Measurements from ENCODE around the gene PDIA3.

- TF ChIP-seq, protein P1, sequence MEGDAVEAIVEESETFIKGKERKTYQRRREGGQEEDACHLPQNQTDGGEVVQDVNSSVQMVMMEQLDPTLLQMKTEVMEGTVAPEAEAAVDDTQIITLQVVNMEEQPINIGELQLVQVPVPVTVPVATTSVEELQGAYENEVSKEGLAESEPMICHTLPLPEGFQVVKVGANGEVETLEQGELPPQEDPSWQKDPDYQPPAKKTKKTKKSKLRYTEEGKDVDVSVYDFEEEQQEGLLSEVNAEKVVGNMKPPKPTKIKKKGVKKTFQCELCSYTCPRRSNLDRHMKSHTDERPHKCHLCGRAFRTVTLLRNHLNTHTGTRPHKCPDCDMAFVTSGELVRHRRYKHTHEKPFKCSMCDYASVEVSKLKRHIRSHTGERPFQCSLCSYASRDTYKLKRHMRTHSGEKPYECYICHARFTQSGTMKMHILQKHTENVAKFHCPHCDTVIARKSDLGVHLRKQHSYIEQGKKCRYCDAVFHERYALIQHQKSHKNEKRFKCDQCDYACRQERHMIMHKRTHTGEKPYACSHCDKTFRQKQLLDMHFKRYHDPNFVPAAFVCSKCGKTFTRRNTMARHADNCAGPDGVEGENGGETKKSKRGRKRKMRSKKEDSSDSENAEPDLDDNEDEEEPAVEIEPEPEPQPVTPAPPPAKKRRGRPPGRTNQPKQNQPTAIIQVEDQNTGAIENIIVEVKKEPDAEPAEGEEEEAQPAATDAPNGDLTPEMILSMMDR (conservative IDR thresholded peaks at IDR 0.05; ENCODE audit: low read length): peak; percentile 76
- TF ChIP-seq EZH2phosphoT487 (IDR thresholded peaks at IDR 0.05; ENCODE audit: borderline replicate concordance, low read depth, low read length): no peak
Observed at GRCh38 chr15:43799209-43799944, 53.1 kb downstream of the PDIA3 start.

All from OCI-LY7 (cell line).